Inflammatory macrophage treated with lipopolysaccharide for 1 hour (primary cell): Measurements from ENCODE around the gene CLK3.
"Not testable (repeated sequence)": the region's sequence is repeated elsewhere in the genome, so short reads cannot be mapped to it uniquely, and the experiment has no call there.

ENCODE experiments used
- DNase-seq, 2 donors: peaks; one replicate each; pipeline ENCODE4 v3.0.0-alpha.2; 2020 to 2022

CLK3 gene

DNA sequence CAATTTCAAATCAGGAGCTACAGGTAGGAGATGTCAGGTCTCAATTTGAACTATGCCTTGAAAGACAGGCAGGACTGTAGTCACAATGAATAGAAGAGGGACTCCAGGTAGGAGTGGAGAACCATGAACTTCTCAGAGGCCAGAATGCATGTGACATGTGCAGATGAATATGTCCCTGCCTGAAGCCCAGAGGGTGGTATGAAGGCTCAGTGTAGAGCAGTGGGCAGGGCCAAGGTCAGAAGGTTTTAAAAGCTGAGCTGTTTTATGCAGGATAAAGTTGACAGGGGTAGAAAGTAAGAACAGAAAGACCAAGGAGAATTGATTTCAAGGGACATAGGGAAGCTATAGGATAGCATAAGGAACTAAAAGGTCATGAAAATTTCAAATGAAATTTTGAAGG is 30.8 kb downstream of the CLK3 start:
- no peak for DNase-seq

DNA sequence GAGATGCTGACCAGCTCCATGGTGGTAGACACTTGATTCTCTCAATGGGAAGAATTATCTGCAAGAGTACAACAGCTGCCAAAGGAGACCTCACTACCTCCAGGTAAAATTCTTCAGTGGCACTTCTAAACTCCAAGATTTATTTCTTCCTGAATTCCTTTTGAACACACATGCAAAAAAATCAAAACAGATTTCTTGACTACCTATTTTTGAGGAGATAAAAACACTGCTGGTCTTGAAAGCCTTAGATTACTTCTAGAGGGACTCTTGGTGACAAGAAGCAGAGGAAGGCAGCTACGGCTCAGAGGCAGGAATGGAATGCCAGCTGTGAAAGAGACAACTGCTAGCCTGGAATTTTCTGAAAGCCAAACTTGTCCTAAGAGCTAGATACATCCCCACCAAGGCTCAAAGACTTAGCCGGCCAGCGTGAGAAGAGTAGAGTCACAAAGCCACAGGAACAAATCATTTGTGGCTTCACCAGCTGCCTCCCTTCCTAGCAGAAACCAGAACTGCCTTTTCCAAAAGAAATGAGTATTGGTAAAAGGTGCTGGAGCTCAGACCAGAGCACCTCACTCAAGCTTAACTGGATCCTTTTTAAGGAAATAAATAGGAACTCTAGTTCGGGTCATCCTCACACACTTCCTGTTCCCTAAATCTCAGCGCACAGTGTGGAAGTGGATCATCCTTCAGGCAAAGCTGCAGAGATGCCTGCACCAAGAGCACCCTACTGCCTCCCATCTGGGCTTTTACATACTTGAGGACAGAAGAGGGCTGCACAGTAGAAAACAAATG is 32.6 kb downstream of the CLK3 start:
- peak; percentile 10 to 40 for DNase-seq

DNA sequence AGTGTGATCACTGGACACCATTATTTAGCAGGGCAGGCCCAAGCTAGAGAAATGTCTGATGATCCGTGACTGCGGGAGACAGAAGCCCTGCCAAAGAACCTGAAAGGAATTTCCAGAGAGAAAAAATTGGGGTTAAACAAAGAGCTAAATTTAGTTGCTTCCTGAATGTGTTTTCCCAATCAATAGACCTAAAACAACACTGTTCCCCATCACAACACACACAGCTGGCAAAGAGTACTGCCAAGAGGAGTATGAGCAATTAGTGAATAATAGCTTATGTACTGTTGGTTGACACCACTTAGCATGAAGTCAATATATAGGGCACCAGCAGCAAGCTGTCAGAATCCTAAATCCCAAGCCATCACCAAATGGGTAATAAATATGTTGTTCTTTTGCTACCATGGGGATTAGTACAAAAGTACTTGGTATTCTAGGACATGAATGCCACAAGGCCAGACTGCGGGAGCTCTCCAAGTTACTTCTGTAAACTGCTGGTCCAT is 35.7 kb downstream of the CLK3 start:
- no peak for DNase-seq

DNA sequence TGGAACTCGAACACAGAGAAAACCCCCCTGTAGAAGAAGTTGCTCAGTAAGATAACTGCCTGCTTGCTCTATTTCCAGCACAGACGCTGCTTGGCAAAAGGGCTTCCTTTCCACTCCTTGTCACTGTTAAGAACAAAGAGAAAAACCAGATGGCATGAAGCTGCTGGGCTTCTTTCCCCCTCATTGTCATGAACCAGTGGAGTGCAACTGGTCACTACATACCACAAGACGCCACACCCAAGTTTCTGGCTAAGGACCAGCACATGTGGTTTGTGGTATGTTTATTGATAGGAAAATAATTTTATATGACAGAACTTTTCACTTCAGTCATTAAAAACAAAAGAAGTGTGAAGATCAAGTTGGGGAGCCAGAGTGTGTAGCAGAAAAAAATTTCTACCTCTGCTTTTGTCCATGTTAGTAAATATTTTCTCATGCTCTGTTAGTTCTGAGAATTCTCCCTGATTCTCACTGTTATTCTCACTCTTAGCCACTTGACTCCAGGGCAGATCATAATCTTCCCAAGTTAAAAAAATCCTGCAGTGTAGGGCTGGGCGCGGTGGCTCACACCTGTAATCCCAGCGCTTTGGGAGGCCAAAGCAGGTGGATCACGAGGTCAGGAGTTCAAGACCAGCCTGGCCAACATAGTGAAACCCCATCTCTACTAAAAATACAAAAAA is 37.9 kb downstream of the CLK3 start:
- DNase-seq = no peak

GRCh38 chr15:74655424-74655823 is 39.8 kb downstream of the CLK3 start:
- DNase-seq = no peak

DNA sequence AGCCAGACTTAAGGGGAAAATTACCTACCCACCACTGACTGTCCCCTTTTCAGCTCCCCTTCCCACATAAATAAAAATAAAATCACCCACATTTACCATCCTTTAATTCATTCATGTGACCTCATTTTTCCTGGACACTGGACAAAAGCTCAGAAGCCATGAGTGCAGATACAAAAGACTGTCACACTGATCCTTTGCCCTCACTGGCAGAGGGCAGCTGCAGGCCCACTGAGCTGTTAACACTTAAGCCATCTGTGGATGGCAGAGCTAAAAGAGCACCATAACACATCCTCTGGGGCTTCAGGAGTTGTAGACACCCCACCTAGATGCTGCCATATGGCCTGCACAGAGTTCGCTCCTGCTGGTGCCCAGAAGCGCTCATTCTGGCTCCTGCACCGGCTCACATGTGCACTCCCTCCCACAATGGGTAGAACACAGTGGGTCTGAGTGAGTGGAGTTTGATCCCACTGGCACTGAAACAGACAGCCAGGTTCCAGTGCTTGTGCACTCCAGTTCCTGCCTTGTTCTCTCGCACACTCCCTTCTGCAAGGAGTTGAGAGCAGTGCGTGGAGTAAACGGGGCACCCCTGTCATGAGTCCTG is 41.4 kb downstream of the CLK3 start:
- DNase-seq = no peak

GRCh38 chr15:74657846-74658245 is 42.2 kb downstream of the CLK3 start:
- DNase-seq = no peak

- not testable (repeated sequence) for DNase-seq
Measured at GRCh38 chr15:74661280-74661679, 45.6 kb downstream of the CLK3 start.

DNA sequence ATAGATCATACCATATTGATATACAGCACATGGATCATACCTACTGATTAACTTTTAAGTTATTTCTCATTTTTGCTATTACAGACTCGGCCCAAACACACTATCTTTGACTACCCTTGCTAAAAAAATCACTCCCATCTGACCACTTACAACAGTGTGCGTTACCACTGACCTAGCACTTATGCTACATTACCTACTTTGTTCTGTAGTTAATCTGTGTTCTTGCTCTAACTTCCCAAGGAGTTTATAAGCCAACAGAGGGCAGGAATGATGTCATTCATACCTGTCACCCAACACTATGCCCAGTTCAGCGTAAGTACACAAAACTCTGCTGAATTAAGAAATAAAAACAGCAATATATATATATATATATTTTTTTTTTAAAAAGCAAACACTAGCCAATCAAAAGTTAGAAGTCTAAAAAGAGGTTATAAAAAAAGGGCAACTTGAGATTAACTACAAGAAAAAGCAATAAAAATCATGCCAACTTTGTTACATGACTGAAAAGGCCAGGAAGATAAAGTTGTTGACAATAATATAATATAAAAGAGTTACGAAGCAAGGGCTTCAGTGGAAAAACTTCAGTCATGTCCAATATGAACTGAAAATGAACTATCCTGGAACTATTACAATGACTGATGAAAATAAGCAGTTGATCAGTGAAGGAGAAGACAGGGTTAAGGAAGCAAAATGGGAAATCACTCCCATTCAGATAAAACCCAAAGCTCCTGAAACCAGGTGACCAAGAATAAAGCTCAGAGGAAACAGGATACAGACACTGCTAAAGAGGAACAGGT is 46.6 kb downstream of the CLK3 start:
- DNase-seq = no peak

- no peak for DNase-seq
Measured at GRCh38 chr15:74663303-74664027, 47.8 kb downstream of the CLK3 start.

DNA sequence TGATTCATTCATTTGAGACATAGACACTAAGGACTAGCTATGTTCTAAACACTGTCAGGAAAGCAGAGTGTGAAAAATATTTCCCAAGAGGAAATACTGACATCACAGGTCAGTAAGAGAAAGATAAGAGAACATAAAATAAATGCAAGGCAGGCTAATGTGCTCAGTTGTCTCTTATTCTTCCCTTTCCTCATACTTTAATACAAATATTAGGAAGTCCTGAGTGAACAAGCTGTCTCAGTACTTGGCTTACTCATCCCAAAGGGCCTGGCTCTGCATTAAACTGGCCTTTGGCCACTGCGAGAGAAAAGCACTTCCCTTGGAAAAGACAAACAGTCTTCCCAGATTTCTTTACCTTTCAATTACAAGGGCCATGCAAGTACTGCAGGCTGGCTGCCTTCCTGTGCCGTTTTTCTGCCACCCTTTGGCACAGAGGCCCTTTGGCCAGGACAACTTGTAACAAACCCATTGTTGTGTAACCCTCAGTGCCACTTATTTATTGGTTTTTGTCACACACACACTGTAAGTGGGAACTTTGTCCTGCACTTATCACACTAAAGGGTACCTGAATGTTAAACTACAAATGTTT is 48.5 kb downstream of the CLK3 start:
- peak; percentile 18 to 27 for DNase-seq

DNA sequence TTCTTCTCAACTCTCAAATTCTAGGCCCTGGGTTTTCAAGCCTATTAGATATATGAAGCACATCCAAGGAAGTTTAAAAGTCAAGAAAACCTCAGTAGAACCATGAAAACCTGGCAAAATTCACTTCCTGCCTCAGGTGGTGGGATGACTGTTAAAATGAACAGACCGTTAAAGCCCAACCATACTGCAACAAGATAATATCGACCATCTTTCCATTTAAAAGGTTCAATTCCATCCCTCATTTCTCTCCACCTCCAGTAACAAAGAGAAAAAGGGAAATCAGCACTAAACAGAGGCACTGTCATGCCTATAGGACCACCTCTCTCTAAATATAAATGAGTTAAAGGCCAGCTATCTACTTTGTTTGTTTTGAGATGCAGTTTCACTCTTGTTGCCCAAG is 49.0 kb downstream of the CLK3 start:
- DNase-seq = no peak

DNA sequence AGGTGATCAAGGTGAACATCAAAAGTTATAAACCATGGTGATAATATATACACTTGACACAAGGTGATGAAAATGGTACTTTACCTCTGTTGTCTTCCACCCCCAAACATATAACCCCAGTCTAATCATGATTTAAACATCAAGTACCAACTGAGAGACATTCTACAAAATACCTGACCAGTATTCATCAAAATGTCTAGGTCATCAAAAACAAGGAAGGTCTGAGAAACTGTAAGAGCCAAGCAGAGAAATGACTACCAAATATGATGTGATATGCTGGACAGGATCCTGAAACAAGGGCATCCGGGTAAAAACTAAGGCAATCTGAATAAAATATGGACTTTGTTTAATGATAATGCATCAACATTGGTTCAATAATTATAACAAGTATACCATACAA is 52.3 kb downstream of the CLK3 start:
- DNase-seq = no peak

DNA sequence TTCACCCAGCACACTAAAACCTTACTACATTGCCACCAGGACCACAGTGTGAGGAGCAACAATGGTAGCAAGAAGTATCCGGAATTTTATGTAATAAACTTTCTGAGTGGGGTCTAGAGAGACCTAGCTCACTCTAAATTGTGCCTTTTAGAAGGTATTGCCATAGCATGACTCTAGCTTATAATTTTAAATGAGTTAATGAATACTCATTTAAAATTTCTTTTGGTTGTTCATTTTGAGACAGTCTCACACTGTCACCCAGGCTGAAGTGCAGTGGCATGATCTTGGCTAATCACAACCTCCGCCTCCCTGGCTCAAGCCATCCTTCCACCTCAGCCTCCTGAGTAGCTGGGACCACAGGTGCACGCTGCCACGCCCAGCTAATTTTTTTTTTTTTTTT is 54.0 kb downstream of the CLK3 start:
- no peak for DNase-seq

DNA sequence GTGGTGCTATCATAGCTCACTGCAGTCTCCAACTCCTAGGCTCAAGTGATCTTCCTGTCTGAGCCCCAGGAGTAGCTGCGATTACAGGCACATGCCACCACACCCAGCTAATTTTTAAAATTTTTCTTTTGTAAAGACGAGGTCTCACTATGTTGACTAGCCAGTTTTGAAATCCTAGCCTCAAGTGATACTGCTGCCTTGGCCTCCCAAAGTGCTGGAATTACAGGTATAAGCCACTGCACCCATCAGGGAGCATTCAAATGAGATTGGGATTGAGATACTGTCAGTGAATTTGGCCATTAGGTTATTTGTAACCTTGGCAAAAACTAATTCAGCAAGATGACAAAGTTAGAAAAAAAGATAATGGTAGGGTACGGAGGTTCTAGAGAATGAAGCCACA is 58.5 kb downstream of the CLK3 start:
- no peak for DNase-seq

- DNase-seq = no peak
Measured at GRCh38 chr15:74676801-74677200, 61.2 kb downstream of the CLK3 start.
